Ovary (tissue), 9 donors: ENCODE results near the gene SCGB1D1. TPM values are rescaled to one million over a fixed set of nuclear protein-coding genes. Genes with fewer than 3 reads are reported as not detected.

Source experiments
- DNase-seq, 5 donors: peaks; one replicate each; pipeline ENCODE4 v3.0.0-alpha.2; 2019 to 2020
- H3K27ac ChIP-seq, 2 donors: fragments of 200-600 bp; one replicate each; pipeline versions ENCODE4 v1.5.1 to v1.8.0; 2019 to 2022
- H3K27me3 ChIP-seq: fragments of 200-600 bp; one replicate; pipeline ENCODE4 v1.8.0; 2022
- H3K36me3 ChIP-seq: fragments of 200-600 bp; sonication (generic); one replicate; pipeline ENCODE4 v1.5.1; 2019
- H3K4me1 ChIP-seq: one replicate; pipeline ENCODE4 v1.8.1; 2013; ENCODE audit warnings: mild to moderate bottlenecking, moderate library complexity; ENCODE audit not compliant: insufficient read depth
- H3K4me3 ChIP-seq: fragments of 200-600 bp; sonication (generic); one replicate; pipeline ENCODE4 v1.5.1; 2017
- H3K9me3 ChIP-seq, 2 donors: fragments of 200-600 bp in 1 of 2; sonication (generic) in 1 of 2; one replicate each; pipeline versions ENCODE4 v1.5.1 to v1.8.1; 2013 to 2019; ENCODE audit warnings: mild to moderate bottlenecking in 1 of 2, moderate library complexity in 1 of 2
- EP300 ChIP-seq: sonication (generic); formaldehyde crosslinking; IDR thresholded peaks from one replicate; pipeline ENCODE4 v1.6.1; 2017; ENCODE audit warnings: antibody characterized with exemption
- POLR2A ChIP-seq: fragments of 450-650 bp; IDR thresholded peaks from one replicate; pipeline ENCODE4 v1.6.1; 2017; ENCODE audit warnings: antibody characterized with exemption, mild to moderate bottlenecking, moderate library complexity
- WGBS, 3 donors: extraction: QIAGEN DNeasy Blood & Tissue Kit in 1 of 3; methylation state at CpG; one replicate each; pipeline versions ENCODE4 v1.1.5 to v1.1.7; 2013 to 2017; 5-methylcytosine and 5-hydroxymethylcytosine counted together
- intact Hi-C, 4 donors: fragments of 100-400 bp; cut with DNase I; formaldehyde crosslinking; loops; one replicate each; pipeline versions ENCODE4 v1.11.0 to v1.15.1; 2022 to 2023
- polyA plus RNA-seq, 2 donors: library from polyadenylated mRNA; stranded (reverse); fragments of 200-250 nt in 1 of 2; fragments of 350-450 nt in 1 of 2; fragmentation: Illumina TruSeq in 1 of 2; extraction: RNeasy Lipid Tissue Mini Kit (QIAGEN cat#74804) in 1 of 2; gene quantifications; one replicate each; pipeline ENCODE4 v1.2.3, GENCODE V29; 2013 to 2014
- total RNA-seq, 7 donors: library from RNA; depleted of rRNA in 2 of 7; stranded (reverse); fragments of >200 nt in 2 of 7; fragmentation: NEBNext Ultra II Directional in 3 of 7; extraction: Animal tissue kit (Norgen Biotek cat#: 25700) in 3 of 7; gene quantifications; one replicate each; pipeline versions ENCODE4 v1.1.0 to v1.2.4, GENCODE V29; 2016 to 2023
- TF ChIP-seq, protein P1 (sequence below), 3 donors: fragments of 450-650 bp in 2 of 3; fragments of 200-600 bp in 1 of 3; IDR thresholded peaks; one replicate each; pipeline versions ENCODE4 v1.5.1 to v1.8.0; 2016 to 2022; ENCODE audit warnings: antibody characterized with exemption in 3 of 3, mild to moderate bottlenecking in 1 of 3
- donor health status: DM: no; HTN: no; CAD: no; lungs with moderate emphysema.
- donor health status: DM: no; HTN: no; CAD: no.
- donor health status: Bipolar disorder and iron deficiency.
- donor health status: DM: yes; HTN: yes; CAD: no.
- donor health status: DM: no; HTN: no; CAD: no.
- donor health status: DM: yes; HTN: yes; CAD: no.

SCGB1D1 gene
- total and polyA plus RNA-seq, 9 donors = not detected

DNA sequence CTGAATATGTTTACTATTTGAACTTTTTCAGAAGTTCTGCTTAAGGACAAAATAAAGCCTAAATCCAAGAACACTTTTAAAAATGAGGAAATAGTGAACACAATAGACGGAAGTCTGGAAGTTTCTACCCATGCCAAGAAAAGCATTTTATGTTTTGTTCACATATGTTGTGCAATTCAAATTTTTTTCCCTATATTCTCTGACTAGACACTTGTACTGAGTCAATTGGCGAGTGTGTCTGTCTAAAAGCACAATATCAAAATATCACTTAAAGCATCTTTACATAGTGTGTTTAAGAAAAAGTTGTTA lies 37.0 kb upstream of the SCGB1D1 start:
- intact Hi-C loops = no loop called here
- Histone ChIP-seq H3K27ac (no peak overlapping the region), H3K27me3 (no peaks in the 10 kb centered on the region), H3K36me3 (no peaks in the 10 kb centered on the region), H3K4me1 (no peaks in the 10 kb centered on the region), H3K9me3 (no peaks in the 10 kb centered on the region), H3K4me3 (no peak overlapping the region)
- TF ChIP-seq, protein P1, sequence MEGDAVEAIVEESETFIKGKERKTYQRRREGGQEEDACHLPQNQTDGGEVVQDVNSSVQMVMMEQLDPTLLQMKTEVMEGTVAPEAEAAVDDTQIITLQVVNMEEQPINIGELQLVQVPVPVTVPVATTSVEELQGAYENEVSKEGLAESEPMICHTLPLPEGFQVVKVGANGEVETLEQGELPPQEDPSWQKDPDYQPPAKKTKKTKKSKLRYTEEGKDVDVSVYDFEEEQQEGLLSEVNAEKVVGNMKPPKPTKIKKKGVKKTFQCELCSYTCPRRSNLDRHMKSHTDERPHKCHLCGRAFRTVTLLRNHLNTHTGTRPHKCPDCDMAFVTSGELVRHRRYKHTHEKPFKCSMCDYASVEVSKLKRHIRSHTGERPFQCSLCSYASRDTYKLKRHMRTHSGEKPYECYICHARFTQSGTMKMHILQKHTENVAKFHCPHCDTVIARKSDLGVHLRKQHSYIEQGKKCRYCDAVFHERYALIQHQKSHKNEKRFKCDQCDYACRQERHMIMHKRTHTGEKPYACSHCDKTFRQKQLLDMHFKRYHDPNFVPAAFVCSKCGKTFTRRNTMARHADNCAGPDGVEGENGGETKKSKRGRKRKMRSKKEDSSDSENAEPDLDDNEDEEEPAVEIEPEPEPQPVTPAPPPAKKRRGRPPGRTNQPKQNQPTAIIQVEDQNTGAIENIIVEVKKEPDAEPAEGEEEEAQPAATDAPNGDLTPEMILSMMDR (IDR thresholded peaks at IDR 0.05) = no peak
- TF ChIP-seq POLR2A = no peak
- TF ChIP-seq EP300 = no peak
- 86 to 91% (median 88%) methylated on average over 2 of the region's 2 CpGs for whole genome bisulfite sequencing, 3 donors
- DNase-seq = no peak

DNA sequence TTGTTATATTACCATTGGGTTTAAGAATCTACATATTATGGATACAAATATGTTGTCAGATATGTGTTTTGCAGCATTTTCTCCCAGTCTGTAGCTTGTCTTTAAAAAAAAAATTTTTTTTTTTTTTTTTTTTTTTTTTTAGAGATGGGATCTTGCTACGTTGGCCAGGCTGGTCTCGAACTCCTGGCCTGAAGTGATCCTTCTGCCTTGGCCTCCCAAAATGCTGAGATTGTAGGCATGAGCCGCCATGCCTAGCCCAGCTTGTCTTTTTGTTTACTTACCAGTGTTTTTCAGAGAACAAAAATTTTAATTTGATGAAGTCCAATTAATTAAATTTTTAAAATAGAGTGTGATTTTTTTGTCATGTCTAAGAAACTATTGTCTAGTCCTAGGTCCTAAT lies 36.4 kb upstream of the SCGB1D1 start:
- no peaks in the 10 kb centered on the region for H3K9me3 ChIP-seq

DNA sequence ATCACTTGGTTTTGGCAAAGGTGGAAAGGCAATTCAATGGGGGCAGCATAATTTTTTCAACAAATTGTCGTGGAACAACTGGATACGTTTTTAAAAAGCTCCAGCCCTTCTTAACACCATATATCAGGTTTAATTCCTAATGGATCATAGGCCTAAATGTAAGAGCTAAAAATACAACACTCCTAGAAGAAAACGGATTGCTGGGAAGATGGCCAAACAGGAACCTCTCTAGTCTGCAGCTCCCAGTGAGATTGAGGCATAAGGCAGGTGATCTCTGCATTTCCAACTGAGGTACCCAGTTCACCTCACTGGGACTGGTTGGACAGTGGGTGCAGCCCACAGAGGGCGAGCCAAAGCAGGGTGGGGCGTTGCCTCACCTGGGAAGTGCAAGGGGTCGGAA lies 32.4 kb upstream of the SCGB1D1 start:
- Histone ChIP-seq H3K4me3 (no peak overlapping the region), H3K36me3 (no peaks in the 10 kb centered on the region), H3K9me3 (no peaks in the 10 kb centered on the region), H3K27ac (no peak overlapping the region), H3K27me3 (no peaks in the 10 kb centered on the region), H3K4me1 (no peaks in the 10 kb centered on the region)
- intact Hi-C loops = no loop called here
- no peak for DNase-seq
- WGBS, 3 donors = 59 to 68% (median 60%) methylated on average over 6 of the region's 6 CpGs
- no peak for TF ChIP-seq EP300
- TF ChIP-seq POLR2A = no peak
- TF ChIP-seq, protein P1 (IDR thresholded peaks at IDR 0.05) = no peak

More for the DNA sequence above, 36.4 kb upstream of the SCGB1D1 start:
- Histone ChIP-seq H3K36me3 (no peaks in the 10 kb centered on the region), H3K27me3 (no peaks in the 10 kb centered on the region), H3K27ac (no peak overlapping the region), H3K4me1 (no peaks in the 10 kb centered on the region), H3K4me3 (no peak overlapping the region)
- intact Hi-C loops = no loop called here
- TF ChIP-seq EP300 (no peak), POLR2A (no peak)
- TF ChIP-seq, protein P1 (IDR thresholded peaks at IDR 0.05) = no peak
- DNase-seq = no peak
- 73 to 81% (median 74%) methylated on average over 3 of the region's 3 CpGs for WGBS, 3 donors

DNA sequence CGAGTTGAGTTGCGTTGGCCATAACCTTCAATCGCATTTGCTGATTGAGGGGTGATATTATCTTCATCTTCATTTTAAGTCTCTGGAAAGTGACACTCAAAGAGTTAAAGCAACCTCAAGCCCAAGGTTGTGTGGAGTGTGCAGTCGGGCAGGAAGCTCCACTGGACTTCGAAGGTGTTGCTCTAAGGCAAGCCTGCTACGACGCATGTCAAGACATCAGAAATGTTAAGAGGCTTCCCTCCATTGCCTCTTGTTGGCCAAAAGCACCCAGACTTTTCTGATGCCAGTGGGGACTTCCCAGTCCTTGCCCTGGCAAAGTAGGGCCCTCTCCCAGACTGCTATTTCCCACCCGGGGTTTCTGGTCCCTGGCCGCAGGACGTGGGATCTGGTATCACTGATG lies 23.6 kb upstream of the SCGB1D1 start:
- H3K27me3 ChIP-seq = no peaks in the 10 kb centered on the region
- intact Hi-C loops = no loop called here
- TF ChIP-seq EP300 (no peak), POLR2A (no peak)
- TF ChIP-seq, protein P1 (IDR thresholded peaks at IDR 0.05) = no peak
- no peak overlapping the region for H3K4me3 ChIP-seq
- no peaks in the 10 kb centered on the region for H3K4me1 ChIP-seq
- DNase-seq = no peak
- no peak overlapping the region for H3K27ac ChIP-seq
- no peaks in the 10 kb centered on the region for H3K36me3 ChIP-seq
- WGBS, 3 donors = 70 to 83% (median 74%) methylated on average over 10 of the region's 10 CpGs
- no peaks in the 10 kb centered on the region for H3K9me3 ChIP-seq

DNA sequence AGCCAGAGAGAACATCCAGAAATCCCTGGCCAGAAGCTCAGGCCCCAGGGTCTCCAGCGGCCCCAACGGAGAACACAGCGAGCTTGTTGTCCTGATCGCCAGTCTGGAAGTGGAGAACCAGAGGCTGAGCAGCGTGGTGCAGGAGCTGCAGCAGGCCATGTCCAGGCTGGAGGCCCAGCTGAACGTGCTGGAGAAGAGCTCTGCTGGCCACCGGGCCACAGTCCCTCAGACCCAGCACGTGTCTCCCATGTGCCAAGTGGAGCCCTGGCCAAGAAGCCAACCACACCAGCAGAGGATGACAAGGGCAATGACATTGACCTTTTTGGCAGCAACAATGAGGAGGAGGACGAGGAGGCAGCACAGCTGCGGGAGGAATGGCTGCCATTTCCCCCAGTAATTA lies 20.6 kb upstream of the SCGB1D1 start:
- WGBS, 3 donors = 50 to 71% (median 51%) methylated on average over 10 of the region's 10 CpGs
- TF ChIP-seq, protein P1 (IDR thresholded peaks at IDR 0.05) = no peak
- TF ChIP-seq EP300 (no peak), POLR2A (no peak)
- DNase-seq = no peak
- H3K4me3 ChIP-seq = no peak overlapping the region
- H3K27ac ChIP-seq = no peak overlapping the region
- no peaks in the 10 kb centered on the region for H3K36me3 ChIP-seq
- intact Hi-C loops = no loop called here
- no peaks in the 10 kb centered on the region for H3K27me3 ChIP-seq
- H3K4me1 ChIP-seq = no peaks in the 10 kb centered on the region
- no peaks in the 10 kb centered on the region for H3K9me3 ChIP-seq
